ENCODE data around the gene PPP5C.
"Not testable (repeated sequence)": the region's sequence is repeated elsewhere in the genome, so short reads cannot be mapped to it uniquely, and the experiment has no call there.

Gene PPP5C

DNA sequence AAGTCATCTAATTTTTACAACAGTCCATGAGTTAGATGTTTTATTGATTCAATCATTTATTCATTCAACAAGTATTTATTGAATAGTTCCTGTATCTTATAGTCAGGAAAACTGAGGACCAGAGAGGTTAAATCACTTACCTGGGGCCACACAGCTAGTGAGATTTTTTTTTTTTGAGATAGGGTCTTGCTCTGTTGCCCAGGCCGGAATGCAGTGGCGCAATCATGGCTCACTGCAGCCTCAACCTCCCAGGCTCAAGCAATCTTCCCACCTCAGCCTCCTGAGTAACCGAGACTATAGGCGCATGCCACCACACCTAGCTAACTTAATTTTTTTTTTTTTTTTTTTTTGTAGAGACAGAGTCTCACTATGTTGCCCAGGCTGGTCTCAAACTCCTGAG, 88.8 kb downstream of the PPP5C start:
- DNase-seq (ENCODE audit: low read depth) = not testable (repeated sequence)

Data from activated T-cell treated with anti-CD3 and anti-CD28 coated beads for 24 hours (primary cell).